GM12892 (cell line): ENCODE data around the gene ANGPTL8.

ENCODE experiments used
- DNase-seq: peaks from one replicate; pipeline ENCODE4 v3.0.0; 2011; ENCODE audit not compliant: insufficient read length
- FAIRE-seq: peaks from 2 replicates; lab custom pipeline; 2011; peaks lifted over from hg19 to GRCh38; lab: Jason Lieb, UNC
- POLR2A ChIP-seq: IDR thresholded peaks from 2 replicates; pipeline ENCODE4 v1.6.1; 2011; ENCODE audit warnings: low read depth, low read length, control low read depth
- POLR2AphosphoS5 ChIP-seq: IDR thresholded peaks from 2 replicates; pipeline ENCODE4 v1.6.1; 2011; ENCODE audit warnings: low read depth, low read length, control low read depth
- TAF1 ChIP-seq: IDR thresholded peaks from 2 replicates; pipeline ENCODE4 v1.6.1; 2011; ENCODE audit warnings: low read depth, mild to moderate bottlenecking, control low read depth, low read length, borderline replicate concordance

The ANGPTL8 gene

GRCh38 chr19:11267316-11268085 is 28.1 kb downstream of the ANGPTL8 start:
- DNase-seq (no peak), FAIRE-seq (no peak)
- TF ChIP-seq POLR2A, result no peak
- TF ChIP-seq POLR2AphosphoS5, result no peak
- TF ChIP-seq TAF1, result no peak

- FAIRE-seq, result no peak
- TF ChIP-seq POLR2AphosphoS5, result no peak
- TF ChIP-seq POLR2A, result no peak
- TF ChIP-seq TAF1, result no peak
- no peak for DNase-seq
Observed at GRCh38 chr19:11268783-11269267, 29.4 kb downstream of the ANGPTL8 start.

- no peak for FAIRE-seq
- TF ChIP-seq POLR2A, result no peak
- no peak for DNase-seq
Observed at GRCh38 chr19:11269408-11269807, 30.0 kb downstream of the ANGPTL8 start.

- FAIRE-seq (no peak), DNase-seq (no peak)
- TF ChIP-seq POLR2AphosphoS5, result no peak
- TF ChIP-seq POLR2A, result no peak
- TF ChIP-seq TAF1, result no peak
Observed at GRCh38 chr19:11273296-11273695, 33.9 kb downstream of the ANGPTL8 start.

- no peak for FAIRE-seq
- no peak for TF ChIP-seq POLR2AphosphoS5
- TF ChIP-seq TAF1, result no peak
- no peak for TF ChIP-seq POLR2A
- DNase-seq, result no peak
Observed at GRCh38 chr19:11273989-11274388, 34.6 kb downstream of the ANGPTL8 start.

- TF ChIP-seq TAF1, result no peak
- TF ChIP-seq POLR2AphosphoS5, result no peak
- TF ChIP-seq POLR2A, result no peak
- FAIRE-seq, result no peak
- no peak for DNase-seq
Observed at GRCh38 chr19:11274533-11275086, 35.2 kb downstream of the ANGPTL8 start.

- FAIRE-seq (no peak), DNase-seq (no peak)
- TF ChIP-seq POLR2AphosphoS5, result no peak
Observed at GRCh38 chr19:11278670-11279069, 39.3 kb downstream of the ANGPTL8 start.

GRCh38 chr19:11279505-11280236 is 40.3 kb downstream of the ANGPTL8 start:
- TF ChIP-seq POLR2A (no peak), POLR2AphosphoS5 (no peak), TAF1 (no peak)
- FAIRE-seq, result no peak

GRCh38 chr19:11281356-11282049 is 42.1 kb downstream of the ANGPTL8 start:
- TF ChIP-seq TAF1 (no peak), POLR2AphosphoS5 (no peak), POLR2A (no peak)
- no peak for DNase-seq
- FAIRE-seq, result no peak

More at GRCh38 chr19:11279505-11280236, 40.3 kb downstream of the ANGPTL8 start:
- DNase-seq, result no peak

GRCh38 chr19:11284515-11284914 is 45.1 kb downstream of the ANGPTL8 start:
- no peak for TF ChIP-seq POLR2AphosphoS5
- TF ChIP-seq TAF1, result no peak
- TF ChIP-seq POLR2A, result no peak
- DNase-seq (no peak), FAIRE-seq (no peak)

GRCh38 chr19:11286312-11286974 is 47.0 kb downstream of the ANGPTL8 start:
- TF ChIP-seq POLR2AphosphoS5 (no peak), TAF1 (no peak), POLR2A (no peak)
- DNase-seq, result no peak
- FAIRE-seq, result no peak
